HG03135 (cell line): ENCODE results near the gene CLDN11.
A peak's percentile ranks its signal among the peaks of the same experiment; 100 is the strongest.

Experiments used
- ATAC-seq: cut with Tn5 transposase; IDR thresholded peaks from one replicate; pipeline ENCODE4 v1.9.1; 2021; ENCODE audit warnings: mild to moderate bottlenecking, moderate library complexity; ENCODE audit not compliant: unreplicated experiment

The CLDN11 gene

GRCh38 chr3:170418422-170419398, at the start of gene CLDN11:
CLDN11 (plus strand) TSS chr3:170418868; CDS start chr3:170419067, 199 bp downstream.
- no peak for ATAC-seq

DNA sequence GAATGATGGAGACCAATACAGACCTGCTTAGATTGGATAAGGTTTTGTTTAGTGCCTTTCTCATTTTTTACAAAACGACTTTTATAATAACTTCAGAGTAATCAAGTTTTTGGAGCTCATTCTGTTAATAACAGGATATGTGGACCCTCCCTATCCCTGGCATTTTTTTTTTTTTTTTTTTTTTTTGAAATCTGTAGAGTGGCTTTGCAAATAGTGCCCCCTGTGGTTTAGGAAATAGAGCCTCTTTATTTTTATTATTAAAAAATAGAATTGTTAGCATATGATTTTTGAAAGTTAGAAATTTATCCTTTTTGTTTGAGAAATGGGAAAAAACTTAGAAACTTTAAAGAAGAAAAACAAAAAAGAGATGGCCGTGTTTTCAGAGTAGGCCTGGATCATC, 49.7 kb upstream of the CLDN11 start:
- no peak for ATAC-seq

GRCh38 chr3:170372190-170372879, 46.3 kb upstream of the CLDN11 start:
- no peak for ATAC-seq

- ATAC-seq = no peak
Measured at GRCh38 chr3:170383567-170383966, 35.1 kb upstream of the CLDN11 start.

- no peak for ATAC-seq
Measured at GRCh38 chr3:170386468-170386867, 32.2 kb upstream of the CLDN11 start.

DNA sequence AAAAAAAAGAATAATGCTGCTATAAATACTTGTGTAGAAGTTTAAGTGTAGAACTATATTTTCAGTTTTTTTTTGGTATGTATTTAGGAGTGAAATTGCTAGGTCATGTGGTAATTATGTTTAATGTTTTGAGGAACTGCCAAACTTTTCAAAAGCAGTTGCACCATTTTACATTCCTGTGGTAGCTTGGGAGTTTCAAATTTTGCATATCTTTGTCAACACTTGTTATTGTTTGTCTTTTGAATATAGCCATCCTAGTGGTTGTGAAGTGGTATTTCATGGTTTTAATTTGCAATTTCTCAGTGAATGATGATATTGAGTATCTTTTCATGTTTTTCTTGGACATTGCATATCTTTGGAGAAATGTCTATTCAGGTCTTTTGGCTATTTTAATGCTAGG, 30.7 kb upstream of the CLDN11 start:
- no peak for ATAC-seq

DNA sequence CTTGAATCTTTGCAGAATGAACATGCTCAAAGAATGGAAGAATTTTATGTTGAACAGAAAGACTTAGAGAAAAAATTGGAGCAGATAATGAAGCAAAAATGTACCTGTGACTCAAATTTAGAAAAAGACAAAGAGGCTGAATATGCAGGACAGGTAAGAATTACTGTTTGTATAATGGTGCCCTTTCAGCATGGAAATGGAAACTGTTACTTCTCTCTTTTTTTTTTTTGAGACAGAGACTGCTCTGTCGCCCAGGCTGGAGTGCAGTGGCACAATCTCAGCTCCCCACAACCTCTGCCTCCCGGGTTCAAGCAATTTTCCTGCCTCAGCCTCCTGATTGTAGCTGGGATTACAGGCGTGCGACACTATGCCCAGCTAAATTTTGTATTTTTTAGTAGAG, 27.6 kb upstream of the CLDN11 start:
- no peak for ATAC-seq

GRCh38 chr3:170397685-170398084, 21.0 kb upstream of the CLDN11 start:
- ATAC-seq = no peak

- no peak for ATAC-seq
Measured at GRCh38 chr3:170405101-170405500, 13.6 kb upstream of the CLDN11 start.

DNA sequence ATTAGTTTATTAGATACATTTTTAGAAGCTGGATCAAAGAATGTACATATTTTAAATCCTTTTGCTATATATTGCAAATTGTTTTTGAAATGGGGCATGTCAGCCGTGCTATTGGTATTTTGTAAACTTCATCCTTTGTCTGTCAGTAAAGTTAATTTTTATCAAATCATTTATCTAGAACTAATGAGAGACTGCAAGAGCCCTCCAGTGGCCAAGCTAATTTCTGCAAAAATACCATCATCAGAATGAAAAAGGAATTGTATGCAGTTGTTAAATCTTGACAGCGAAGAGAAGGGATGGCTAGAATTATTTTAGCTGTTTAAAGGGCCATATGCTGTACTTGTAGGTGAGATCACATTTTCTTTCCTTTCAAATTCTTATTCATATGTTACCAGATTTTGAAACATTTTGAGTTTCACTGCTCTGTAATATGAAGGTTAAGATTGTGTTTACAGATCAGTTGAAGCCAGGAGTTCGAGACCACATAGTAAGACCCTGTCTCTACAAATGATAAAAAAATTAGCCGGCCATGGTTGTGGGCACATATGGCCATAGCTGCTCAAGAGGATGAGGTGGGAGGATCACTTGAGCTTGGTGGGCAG, 8.1 kb upstream of the CLDN11 start:
- ATAC-seq = no peak

DNA sequence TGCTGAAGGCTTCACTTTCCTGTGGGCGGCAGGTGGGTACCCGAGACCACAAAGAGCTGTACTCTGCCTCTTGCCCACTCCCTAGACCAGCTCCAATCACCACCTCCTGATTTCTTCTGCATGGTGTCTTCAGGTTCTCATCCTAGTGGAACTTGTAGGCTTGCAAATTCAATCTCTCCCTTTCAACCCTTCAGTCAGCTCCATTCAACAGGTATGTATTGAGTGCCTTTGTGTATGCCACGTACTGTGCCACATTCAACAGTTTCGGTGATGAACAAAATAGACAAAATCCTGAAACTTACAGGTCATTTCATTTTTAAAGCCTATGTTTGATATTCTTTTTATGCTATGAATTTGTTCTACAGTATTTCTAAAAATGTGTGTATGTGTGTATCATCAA, 5.4 kb upstream of the CLDN11 start:
- no peak for ATAC-seq

DNA sequence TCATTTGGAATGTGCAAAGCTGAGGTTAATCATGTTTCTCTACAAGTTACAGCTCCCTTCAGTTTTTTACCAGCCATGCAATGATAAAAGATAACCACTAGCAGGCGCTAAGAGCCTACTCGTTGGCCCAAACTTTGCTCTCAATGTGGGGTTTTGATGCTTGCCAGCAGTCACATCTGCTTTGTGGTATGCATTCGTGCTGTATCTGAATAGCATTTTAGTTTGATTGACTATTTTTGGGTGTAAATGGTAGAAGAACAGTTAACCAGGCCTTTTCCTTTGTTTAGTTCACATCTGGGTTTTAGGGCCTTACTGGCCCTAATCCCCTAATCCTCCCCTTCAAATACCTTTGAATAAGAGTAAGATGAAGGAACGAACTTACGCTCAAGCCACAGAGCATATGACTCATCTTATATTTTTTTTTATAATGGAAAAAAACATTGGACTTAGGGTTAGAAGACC, 4.4 kb upstream of the CLDN11 start:
- peak; percentile 55 for ATAC-seq

DNA sequence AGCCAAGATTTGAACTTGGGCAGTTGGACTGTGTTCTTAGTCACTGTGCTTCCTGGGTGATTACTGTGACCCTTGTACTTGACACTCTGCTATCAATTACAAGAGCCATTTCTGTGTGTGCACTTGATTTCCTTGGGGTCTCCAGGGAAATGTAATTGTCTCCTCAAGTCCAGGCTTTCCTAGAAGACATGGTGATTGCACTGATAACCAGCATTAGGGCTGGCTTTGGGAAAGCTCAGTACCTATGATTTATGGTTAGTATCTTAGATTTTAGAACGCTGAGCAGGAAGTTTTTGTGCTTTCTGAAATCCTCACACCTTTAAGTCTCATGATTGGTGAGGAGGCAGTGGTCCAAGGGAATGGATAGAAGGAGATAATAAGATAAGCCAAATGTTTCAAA, 1.6 kb upstream of the CLDN11 start:
- ATAC-seq = no peak

DNA sequence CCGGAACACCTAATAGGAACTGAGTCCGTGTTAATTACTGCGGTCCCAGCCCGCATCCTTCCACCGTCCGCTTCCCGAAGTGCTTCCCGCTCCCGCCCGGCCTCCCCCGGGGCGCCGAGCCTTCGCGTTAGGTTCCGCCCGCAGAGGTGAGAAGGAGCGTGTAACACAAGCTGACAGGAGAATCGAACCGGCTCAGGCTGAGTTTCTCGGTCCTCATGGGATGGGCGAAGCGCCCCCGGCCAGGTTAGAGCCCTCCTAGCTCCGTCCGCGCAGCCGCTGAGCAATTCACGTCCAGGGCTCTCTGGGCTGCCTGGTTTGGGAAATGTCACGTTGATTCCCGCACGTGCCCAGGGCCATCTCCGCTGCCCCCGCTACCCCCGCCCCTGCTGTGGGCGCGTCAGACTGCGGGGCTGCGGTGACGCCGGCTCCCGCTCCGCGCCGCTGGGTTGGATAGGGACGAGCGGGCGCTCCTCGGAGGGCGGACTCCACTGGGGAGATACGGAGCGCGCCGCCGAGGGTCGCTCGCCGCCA, 954 bp downstream of the CLDN11 start:
- ATAC-seq = no peak

- no peak for ATAC-seq
Measured at GRCh38 chr3:170420307-170420821, 1.7 kb downstream of the CLDN11 start.

GRCh38 chr3:170421111-170421641, 2.5 kb downstream of the CLDN11 start:
- no peak for ATAC-seq

- ATAC-seq = no peak
Measured at GRCh38 chr3:170421758-170422157, 3.1 kb downstream of the CLDN11 start.

GRCh38 chr3:170423001-170423615, 4.4 kb downstream of the CLDN11 start:
- ATAC-seq = no peak

DNA sequence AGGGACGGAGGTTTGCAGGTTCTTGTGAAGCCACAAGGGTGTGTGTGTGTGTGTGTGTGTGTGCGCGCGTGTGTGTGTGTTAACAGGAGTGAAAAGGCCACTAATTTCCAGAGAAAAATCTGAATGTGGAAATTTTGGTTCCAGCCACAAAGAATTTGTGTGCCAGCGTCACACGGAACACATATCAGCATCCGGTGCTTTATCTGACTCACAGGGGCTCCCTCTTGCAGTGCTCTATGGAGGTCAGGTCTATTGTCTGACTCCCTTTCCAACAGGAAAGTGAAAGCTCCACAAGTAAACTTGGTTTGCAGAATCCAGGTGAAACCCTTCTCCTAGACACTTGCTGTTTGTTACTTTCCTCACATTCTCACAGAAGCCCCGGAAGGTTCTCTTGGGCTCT, 6.2 kb downstream of the CLDN11 start:
- ATAC-seq = no peak

GRCh38 chr3:170425491-170426239, 7.0 kb downstream of the CLDN11 start:
- no peak for ATAC-seq
